Neural progenitor cell (in vitro differentiated cells): ENCODE results near the gene GSDME. TPM values are rescaled to one million over a fixed set of nuclear protein-coding genes. Genes with fewer than 3 reads are reported as not detected.

ENCODE experiments used
- DNase-seq: peaks from one replicate; pipeline ENCODE4 v3.0.0-alpha.2; 2016; ENCODE audit warnings: low spot score
- H2AFZ ChIP-seq: fragments of 200-600 bp; sonication (generic); replicated peaks from 2 replicates; pipeline ENCODE4 v1.6.1; 2016; ENCODE audit warnings: antibody characterized with exemption
- H3F3A ChIP-seq: fragments of 200-600 bp; sonication (generic); 2 replicates; pipeline ENCODE4 v1.6.1; 2016; ENCODE audit warnings: antibody characterized with exemption, low read depth
- H3K27ac ChIP-seq: fragments of 200-600 bp; sonication (generic); 2 replicates; pipeline ENCODE4 v1.5.1; 2016; ENCODE audit warnings: mild to moderate bottlenecking
- H3K27me3 ChIP-seq: fragments of 200-600 bp; sonication (generic); 2 replicates; pipeline ENCODE4 v1.6.1; 2016; ENCODE audit warnings: mild to moderate bottlenecking, moderate library complexity
- H3K36me3 ChIP-seq: fragments of 200-600 bp; sonication (generic); 2 replicates; pipeline ENCODE4 v1.5.1; 2016
- H3K4me1 ChIP-seq: fragments of 200-600 bp; sonication (generic); 2 replicates; pipeline ENCODE4 v1.6.1; 2016; ENCODE audit warnings: mixed run types
- H3K4me2 ChIP-seq: fragments of 200-600 bp; sonication (generic); 2 replicates; pipeline ENCODE4 v1.6.1; 2016
- H3K4me3 ChIP-seq: fragments of 200-600 bp; sonication (generic); 2 replicates; pipeline ENCODE4 v1.5.1; 2016
- H3K79me2 ChIP-seq: fragments of 200-600 bp; sonication (generic); 2 replicates; pipeline ENCODE4 v1.6.1; 2016; ENCODE audit warnings: low read depth
- H3K9ac ChIP-seq: fragments of 200-600 bp; sonication (generic); 2 replicates; pipeline ENCODE4 v1.6.1; 2016
- H3K9me3 ChIP-seq: fragments of 200-600 bp; sonication (generic); 2 replicates; pipeline ENCODE4 v1.5.1; 2016; ENCODE audit warnings: low read depth
- H4K20me1 ChIP-seq: fragments of 200-600 bp; sonication (generic); 2 replicates; pipeline ENCODE4 v1.6.1; 2016; ENCODE audit warnings: low read depth
- H3K27ac Mint-ChIP-seq: 3 replicates; pipeline ENCODE4 v1.8.0; 2021; ENCODE audit warnings: mixed read lengths
- H3K27me3 Mint-ChIP-seq: 2 replicates; pipeline ENCODE4 v1.8.0; 2022; ENCODE audit warnings: low read depth, mild to moderate bottlenecking, inconsistent platforms, moderate library complexity, mixed read lengths; ENCODE audit not compliant: insufficient read depth
- H3K36me3 Mint-ChIP-seq: 3 replicates; pipeline ENCODE4 v1.8.0; 2021; ENCODE audit warnings: mixed read lengths
- H3K4me1 Mint-ChIP-seq: 3 replicates; pipeline ENCODE4 v1.8.0; 2021; ENCODE audit warnings: mixed read lengths
- H3K4me3 Mint-ChIP-seq: 3 replicates; pipeline ENCODE4 v1.8.0; 2021; ENCODE audit warnings: mild to moderate bottlenecking, moderate library complexity, mixed read lengths
- H3K9me3 Mint-ChIP-seq: 3 replicates; pipeline ENCODE4 v1.8.0; 2020; ENCODE audit warnings: mixed read lengths
- CTCF ChIP-seq: fragments of 200-600 bp; sonication (generic); IDR thresholded peaks from 2 replicates; pipeline ENCODE4 v1.5.1; 2017; ENCODE audit warnings: antibody characterized with exemption, mild to moderate bottlenecking
- EZH2 ChIP-seq: fragments of 200-600 bp; sonication (generic); IDR thresholded peaks from 2 replicates; pipeline ENCODE4 v1.6.1; 2017; ENCODE audit warnings: antibody characterized with exemption, mild to moderate bottlenecking, moderate library complexity
- EZH2phosphoT487 ChIP-seq: fragments of 200-600 bp; sonication (generic); IDR thresholded peaks from 2 replicates; pipeline ENCODE4 v1.6.1; 2017; ENCODE audit warnings: antibody characterized with exemption
- total RNA-seq: library from RNA; depleted of rRNA; stranded (reverse); fragments of >200 nt; gene quantifications from 2 replicates; pipeline ENCODE4 v1.2.3, GENCODE V29; 2015; ENCODE audit warnings: low replicate concordance

The GSDME gene
- total RNA-seq, 1 donor from 2014 or later: 15.5 TPM

DNA sequence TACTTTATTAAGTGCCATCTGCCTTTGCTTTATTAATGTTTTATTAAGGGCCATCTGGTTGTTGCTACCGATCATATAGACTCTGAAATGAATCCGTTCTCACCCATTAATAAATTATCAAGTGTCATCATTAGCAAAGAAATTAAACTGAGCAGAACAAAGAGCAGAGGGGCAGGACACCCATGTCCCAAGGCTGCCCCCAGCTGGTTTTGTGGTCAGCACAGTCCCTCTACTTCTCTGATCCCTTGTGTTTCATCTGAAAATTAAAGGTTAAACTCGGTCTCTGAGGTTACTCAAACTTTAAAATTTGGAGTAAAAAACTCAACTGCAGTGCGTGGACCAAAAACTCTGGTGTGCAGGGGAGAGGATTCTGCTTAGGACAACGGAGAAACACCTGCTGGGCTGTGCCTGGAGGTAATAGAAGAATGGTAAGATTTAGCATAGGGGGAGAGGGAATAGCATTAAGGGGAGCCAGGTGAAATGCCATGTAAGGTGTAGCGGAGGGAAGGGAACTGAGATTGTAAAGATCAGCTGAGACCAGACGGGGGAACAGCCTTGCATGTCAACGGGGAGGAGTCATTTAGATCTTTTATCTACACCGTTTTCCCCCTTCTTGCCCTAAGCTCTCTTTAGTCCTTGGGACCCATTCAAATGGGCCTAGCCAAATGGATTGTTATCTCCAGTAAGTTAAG lies 10.8 kb upstream of the GSDME start:
- Mint-ChIP-seq H3K27me3 (peaks cover 5% of the 10 kb centered on the region), H3K9me3 (peaks cover 14% of the 10 kb centered on the region), H3K4me3 (no peak overlapping the region), H3K36me3 (no peaks in the 10 kb centered on the region), H3K4me1 (no peaks in the 10 kb centered on the region), H3K27ac (no peak overlapping the region)
- H3K27me3 ChIP-seq: no peaks in the 10 kb centered on the region
- no peaks in the 10 kb centered on the region for H3K36me3 ChIP-seq
- H3K9me3 ChIP-seq: no peaks in the 10 kb centered on the region
- no peaks in the 10 kb centered on the region for H4K20me1 ChIP-seq
- no peaks in the 10 kb centered on the region for H3K79me2 ChIP-seq
- no peak overlapping the region for H3K9ac ChIP-seq
- no peak for DNase-seq
- no peak overlapping the region for H3K27ac ChIP-seq
- H3K4me3 ChIP-seq: no peak overlapping the region
- no peak for TF ChIP-seq EZH2phosphoT487
- peak; percentile 26 for TF ChIP-seq CTCF
- peak overlapping the region; percentile 77 for H2AFZ ChIP-seq
- H3F3A ChIP-seq: no peaks in the 10 kb centered on the region
- H3K4me2 ChIP-seq: no peak overlapping the region
- H3K4me1 ChIP-seq: no peaks in the 10 kb centered on the region

DNA sequence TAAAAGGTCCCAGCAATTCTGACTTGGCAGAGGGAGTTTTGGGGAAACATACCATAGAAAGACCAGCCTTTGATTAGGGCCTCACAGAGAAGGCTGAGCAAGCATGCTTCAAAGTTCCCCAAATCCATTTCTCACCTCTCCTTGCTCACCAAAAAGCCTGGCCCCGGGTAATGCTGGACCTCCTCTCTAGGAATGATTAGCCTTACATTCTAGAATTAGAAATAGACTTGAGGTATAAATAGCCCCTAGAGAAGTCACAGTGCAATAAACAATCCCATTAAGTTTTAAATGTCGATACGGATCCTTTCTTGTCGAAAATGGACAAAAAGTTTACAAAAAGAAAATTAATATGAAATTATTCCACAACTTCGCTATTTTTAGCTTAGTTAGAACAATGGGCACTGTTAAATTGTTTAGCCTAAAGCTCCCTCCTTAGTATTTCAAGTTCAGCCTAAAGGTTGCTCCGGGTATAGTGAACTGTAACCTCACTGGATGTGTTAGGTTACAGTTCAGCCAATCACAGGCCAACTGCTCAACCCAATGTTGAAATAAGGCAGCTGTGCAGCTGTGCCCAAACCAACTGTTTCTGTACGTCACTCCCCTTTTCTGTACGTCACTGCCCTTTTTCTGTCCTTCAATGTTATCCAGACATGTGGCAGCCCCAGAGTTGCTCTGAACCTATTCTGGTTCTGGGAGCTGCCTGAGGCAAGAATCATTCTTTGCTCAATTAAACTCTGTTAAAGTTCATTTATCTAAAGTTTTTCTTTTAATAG lies 7.9 kb upstream of the GSDME start:
- H3K9ac ChIP-seq: no peak overlapping the region
- TF ChIP-seq CTCF (no peak), EZH2 (no peak), EZH2phosphoT487 (no peak)
- H3K4me3 ChIP-seq: no peak overlapping the region
- no peaks in the 10 kb centered on the region for H3K79me2 ChIP-seq
- no peak overlapping the region for H2AFZ ChIP-seq
- Mint-ChIP-seq H3K9me3 (no peaks in the 10 kb centered on the region), H3K36me3 (no peaks in the 10 kb centered on the region), H3K27ac (no peak overlapping the region), H3K4me1 (no peaks in the 10 kb centered on the region), H3K27me3 (peaks cover 5% of the 10 kb centered on the region), H3K4me3 (no peak overlapping the region)
- no peaks in the 10 kb centered on the region for H3F3A ChIP-seq
- H3K4me2 ChIP-seq: no peak overlapping the region
- no peaks in the 10 kb centered on the region for H3K36me3 ChIP-seq
- H3K9me3 ChIP-seq: no peaks in the 10 kb centered on the region
- H3K27ac ChIP-seq: no peak overlapping the region
- H3K27me3 ChIP-seq: no peaks in the 10 kb centered on the region
- H4K20me1 ChIP-seq: no peaks in the 10 kb centered on the region
- no peak for DNase-seq
- no peaks in the 10 kb centered on the region for H3K4me1 ChIP-seq

GRCh38 chr7:24764011-24764410 lies 6.7 kb upstream of the GSDME start:
- Histone ChIP-seq H3K4me3 (no peak overlapping the region), H3K4me1 (peaks cover 7% of the 10 kb centered on the region), H3K9me3 (no peaks in the 10 kb centered on the region), H3F3A (no peaks in the 10 kb centered on the region), H3K27me3 (peaks cover 8% of the 10 kb centered on the region), H3K27ac (no peak overlapping the region), H3K79me2 (no peaks in the 10 kb centered on the region), H3K4me2 (no peak overlapping the region), H4K20me1 (no peaks in the 10 kb centered on the region), H3K9ac (no peak overlapping the region), H3K36me3 (no peaks in the 10 kb centered on the region), H2AFZ (no peak overlapping the region)
- TF ChIP-seq CTCF: no peak
- TF ChIP-seq EZH2: no peak
- no peak for TF ChIP-seq EZH2phosphoT487
- Mint-ChIP-seq H3K4me3 (no peak overlapping the region), H3K4me1 (peaks cover 4% of the 10 kb centered on the region), H3K9me3 (no peaks in the 10 kb centered on the region), H3K27ac (no peak overlapping the region), H3K36me3 (no peaks in the 10 kb centered on the region), H3K27me3 (peaks cover 5% of the 10 kb centered on the region)
- DNase-seq: no peak
